Endothelial cell of umbilical vein (primary cell): ENCODE measurements around the gene LRRC28. TPM values are rescaled to one million over a fixed set of nuclear protein-coding genes. Genes with fewer than 3 reads are reported as not detected.

Experiments
- BruUV-seq: library from RNA; stranded (reverse); fragments of 400-500 nt; replicated peaks from 2 replicates; lab custom pipeline; 2021; lab: Mats Ljungman, UMichigan
- CTCF ChIA-PET: fragments of 300-600, 350-600 bp; sonication (Branson Sonifier 250); formaldehyde crosslinking; loops from one replicate; lab custom pipeline; 2021; ENCODE audit warnings: antibody characterized with exemption, inconsistent platforms; lab: Charles Lee
- POLR2A ChIA-PET: fragments of 300-600, 350-600 bp; sonication (Branson Sonifier 250); formaldehyde crosslinking; loops from one replicate; lab custom pipeline; 2021; ENCODE audit warnings: antibody characterized with exemption, inconsistent platforms; lab: Charles Lee
- DNase-seq: peaks from one replicate; pipeline ENCODE4 v3.0.0-alpha.2; 2011; ENCODE audit warnings: low read depth, low spot score
- FAIRE-seq: peaks from 2 replicates; lab custom pipeline; 2011; peaks lifted over from hg19 to GRCh38; lab: Jason Lieb, UNC
- H2AFZ ChIP-seq: 2 replicates; pipeline ENCODE4 v1.6.0; 2012; ENCODE audit warnings: low read depth, low read length, control low read depth, inconsistent platforms
- H3K27ac ChIP-seq: 2 replicates; pipeline ENCODE4 v1.5.1; 2011; ENCODE audit warnings: low read depth, mild to moderate bottlenecking, control low read depth, low read length, moderate library complexity; ENCODE audit not compliant: insufficient read depth
- H3K27me3 ChIP-seq, 2 experiments: 2 replicates each; pipeline versions ENCODE4 v1.6.0 to v1.6.1; 2011; ENCODE audit warnings: low read length in 2 of 2, mixed read lengths in 1 of 2; ENCODE audit not compliant: control insufficient read depth in 2 of 2, insufficient read depth in 2 of 2
- H3K36me3 ChIP-seq, 2 experiments: 2 replicates in 1 of 2; 3 replicates in 1 of 2; pipeline ENCODE4 v1.5.1; 2011; ENCODE audit warnings: low read length in 2 of 2, mild to moderate bottlenecking in 1 of 2, moderate library complexity in 1 of 2; ENCODE audit not compliant: control insufficient read depth in 2 of 2, insufficient read depth in 2 of 2; ENCODE audit errors: extremely low read depth in 1 of 2
- H3K4me1 ChIP-seq: 3 replicates; pipeline ENCODE4 v1.5.1; 2011; ENCODE audit warnings: mild to moderate bottlenecking, low read length; ENCODE audit not compliant: control insufficient read depth, insufficient read depth; ENCODE audit errors: extremely low read depth
- H3K4me2 ChIP-seq: 2 replicates; pipeline ENCODE4 v1.6.1; 2011; ENCODE audit warnings: low read length, control low read depth, mixed read lengths; ENCODE audit not compliant: insufficient read depth
- H3K4me3 ChIP-seq, 3 experiments: fragments of 200-600 bp in 1 of 3; sonication (generic), shearing (Covaris generic) in 1 of 3; replicated peaks in 1 of 3; 2 replicates each; pipeline ENCODE4 v1.5.1; 2011 to 2016; ENCODE audit warnings: control low read depth in 3 of 3, low read length in 3 of 3, mild to moderate bottlenecking in 2 of 3, inconsistent platforms in 1 of 3, low read depth in 1 of 3, moderate library complexity in 1 of 3; ENCODE audit not compliant: insufficient read depth in 1 of 3
- H3K79me2 ChIP-seq: 2 replicates; pipeline ENCODE4 v1.6.0; 2012; ENCODE audit warnings: low read length, inconsistent platforms; ENCODE audit not compliant: control insufficient read depth, insufficient read depth
- H3K9ac ChIP-seq: replicated peaks from 2 replicates; pipeline ENCODE3; 2011; ENCODE audit warnings: low read length, control low read depth; ENCODE audit not compliant: insufficient read depth; ENCODE audit errors: extremely low read depth
- H3K9me1 ChIP-seq: replicated peaks from 3 replicates; pipeline ENCODE4 v1.6.0; 2011; ENCODE audit warnings: mild to moderate bottlenecking, low read length; ENCODE audit not compliant: control insufficient read depth, insufficient read depth; ENCODE audit errors: extremely low read depth
- H3K9me3 ChIP-seq: replicated peaks from 2 replicates; pipeline ENCODE4 v1.5.1; 2012; ENCODE audit warnings: low read length, inconsistent platforms; ENCODE audit not compliant: control insufficient read depth, insufficient read depth
- H4K20me1 ChIP-seq: replicated peaks from 2 replicates; pipeline ENCODE3; 2011; ENCODE audit warnings: mild to moderate bottlenecking, low read length; ENCODE audit not compliant: control insufficient read depth, insufficient read depth; ENCODE audit errors: extremely low read depth
- EZH2 ChIP-seq: IDR thresholded peaks from 2 replicates; pipeline ENCODE4 v1.6.1; 2012; ENCODE audit warnings: borderline replicate concordance, low read depth, mild to moderate bottlenecking, moderate library complexity, low read length, inconsistent platforms; ENCODE audit not compliant: severe bottlenecking
- FOS ChIP-seq: IDR thresholded peaks from 2 replicates; pipeline ENCODE4 v1.6.1; 2011; ENCODE audit warnings: mild to moderate bottlenecking, low read length, moderate library complexity, borderline replicate concordance; ENCODE audit not compliant: insufficient read depth
- GATA2 ChIP-seq: IDR thresholded peaks from 2 replicates; pipeline ENCODE4 v1.7.0; 2011; ENCODE audit warnings: low read depth, mild to moderate bottlenecking, moderate library complexity, mixed read lengths, low read length; ENCODE audit not compliant: insufficient read length, insufficient read depth
- JUN ChIP-seq: IDR thresholded peaks from 2 replicates; pipeline ENCODE4 v1.6.1; 2011; ENCODE audit warnings: borderline replicate concordance, low read depth; ENCODE audit not compliant: insufficient read length, insufficient read depth
- POLR2AphosphoS5 ChIP-seq: IDR thresholded peaks from 2 replicates; pipeline ENCODE4 v1.6.1; 2012; ENCODE audit warnings: low read depth, mild to moderate bottlenecking, control low read depth, low read length, moderate library complexity; ENCODE audit not compliant: insufficient read depth
- dilution Hi-C: fragments of 300-500 bp; cut with MboI; formaldehyde crosslinking; loops from one replicate; pipeline ENCODE4 v1.15.0; 2019; ENCODE audit warnings: low sequenced_read_pairs; ENCODE audit not compliant: extremely low pct_ligation_motif_present
- intact Hi-C: fragments of 100-400 bp; cut with micrococcal nuclease; formaldehyde crosslinking; loops from one replicate; pipeline ENCODE4 v1.10.0; 2022
- polyA plus RNA-seq, 4 experiments: library from polyadenylated mRNA; depleted of rRNA in 3 of 4; stranded (reverse) in 3 of 4; unstranded in 1 of 4; fragments of >200 nt; gene quantifications; 2 replicates each; pipeline versions ENCODE4 v1.2.1 to v1.2.3, GENCODE V29; 2011 to 2012; ENCODE audit warnings: missing spikeins in 1 of 4
- total RNA-seq: library from RNA; stranded (reverse); gene quantifications from 2 replicates; pipeline ENCODE4 v1.2.3, GENCODE V29; 2021
- TF ChIP-seq, protein P1 (sequence below), 2 donors: IDR thresholded peaks; 1 replicate in 1 of 2; 2 replicates in 1 of 2; pipeline ENCODE4 v1.5.1; 2011; ENCODE audit warnings: low read length in 2 of 2, mild to moderate bottlenecking in 2 of 2, moderate library complexity in 2 of 2, control low read depth in 1 of 2, inconsistent platforms in 1 of 2, low read depth in 1 of 2; ENCODE audit not compliant: insufficient read depth in 1 of 2; ENCODE audit errors: extremely low read depth in 1 of 2

The LRRC28 gene
- total and polyA plus RNA-seq, 2 donors (not counting 3 experiments of a cell fraction or from before 2014, with no cell fraction given) = 19.6 to 26.7 TPM

DNA sequence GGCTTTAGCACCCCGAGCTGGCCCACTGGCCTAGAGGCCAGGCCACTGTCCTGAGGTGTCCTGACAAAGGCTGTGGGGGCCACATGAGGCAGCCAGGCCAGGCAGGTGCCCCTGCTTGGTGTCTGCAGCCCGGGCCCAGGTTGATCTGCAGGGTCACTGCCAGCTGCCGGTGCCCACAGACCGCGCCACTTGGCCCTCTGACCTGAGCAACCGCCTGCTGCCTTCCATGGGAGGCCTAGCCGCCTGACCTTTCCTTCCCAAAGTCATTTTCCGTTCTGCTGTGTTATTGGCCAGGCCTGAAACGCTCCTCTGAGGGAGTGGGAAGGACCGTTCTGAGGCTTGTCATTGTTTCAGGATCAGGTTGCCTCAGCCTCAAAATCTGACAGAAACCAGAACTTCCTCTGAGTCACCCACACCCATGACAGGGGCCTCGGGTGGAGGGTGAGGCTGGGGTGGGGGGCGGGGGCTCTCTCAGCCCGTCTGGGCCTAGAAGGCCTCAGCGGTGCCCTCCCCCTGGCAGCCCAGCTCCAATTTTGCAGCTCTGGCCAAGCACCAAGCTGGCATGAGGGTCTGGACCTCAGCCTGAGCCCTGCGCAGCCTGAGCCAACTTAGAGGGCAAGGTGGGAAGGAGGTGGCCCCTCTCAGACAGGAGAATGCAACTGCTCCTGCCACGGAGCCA, 173.8 kb downstream of the LRRC28 start:
- POLR2A ChIA-PET = no interaction called here
- dilution Hi-C loops = no loop called here
- Histone ChIP-seq H3K36me3 (no peaks in the 10 kb centered on the region), H3K27me3 (no peaks in the 10 kb centered on the region), H3K27ac (peak overlapping the region; percentile 88), H3K9me3 (no peaks in the 10 kb centered on the region), H3K79me2 (no peaks in the 10 kb centered on the region), H3K4me1 (peaks cover 19% of the 10 kb centered on the region), H4K20me1 (no peaks in the 10 kb centered on the region), H3K9me1 (no peaks in the 10 kb centered on the region), H2AFZ (peak overlapping the region; percentile 95), H3K4me2 (peak overlapping the region; percentile 25), H3K9ac (peak overlapping the region; percentile 78), H3K4me3 (no peak overlapping the region)
- FAIRE-seq (peak; percentile 99), DNase-seq (peak; percentile 88)
- CTCF ChIA-PET = interaction anchor here (0.7 to 1.8 kb wide), 5 partner anchors 12 to 279 kb away, joined by 3 to 17 read pairs (median 4); no protein-coding TSS in a partner anchor
- no TSS peak for BruUV-seq
- TF ChIP-seq POLR2AphosphoS5 (no peak), FOS (peak; percentile 56), GATA2 (peak; percentile 16), JUN (peak; percentile 51), EZH2 (no peak)
- TF ChIP-seq, protein P1, sequence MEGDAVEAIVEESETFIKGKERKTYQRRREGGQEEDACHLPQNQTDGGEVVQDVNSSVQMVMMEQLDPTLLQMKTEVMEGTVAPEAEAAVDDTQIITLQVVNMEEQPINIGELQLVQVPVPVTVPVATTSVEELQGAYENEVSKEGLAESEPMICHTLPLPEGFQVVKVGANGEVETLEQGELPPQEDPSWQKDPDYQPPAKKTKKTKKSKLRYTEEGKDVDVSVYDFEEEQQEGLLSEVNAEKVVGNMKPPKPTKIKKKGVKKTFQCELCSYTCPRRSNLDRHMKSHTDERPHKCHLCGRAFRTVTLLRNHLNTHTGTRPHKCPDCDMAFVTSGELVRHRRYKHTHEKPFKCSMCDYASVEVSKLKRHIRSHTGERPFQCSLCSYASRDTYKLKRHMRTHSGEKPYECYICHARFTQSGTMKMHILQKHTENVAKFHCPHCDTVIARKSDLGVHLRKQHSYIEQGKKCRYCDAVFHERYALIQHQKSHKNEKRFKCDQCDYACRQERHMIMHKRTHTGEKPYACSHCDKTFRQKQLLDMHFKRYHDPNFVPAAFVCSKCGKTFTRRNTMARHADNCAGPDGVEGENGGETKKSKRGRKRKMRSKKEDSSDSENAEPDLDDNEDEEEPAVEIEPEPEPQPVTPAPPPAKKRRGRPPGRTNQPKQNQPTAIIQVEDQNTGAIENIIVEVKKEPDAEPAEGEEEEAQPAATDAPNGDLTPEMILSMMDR (IDR thresholded peaks at IDR 0.05; ENCODE audit: extremely low read depth in 1 of 2, insufficient read depth in 1 of 2, low read depth in 1 of 2, low read length in 2 of 2) = no peak
- intact Hi-C loops = loop anchor here (1.0 to 2.0 kb wide), 3 partner anchors 27 to 280 kb away; no protein-coding TSS in a partner anchor
